ENCODE data around the gene PHF10.

DNA sequence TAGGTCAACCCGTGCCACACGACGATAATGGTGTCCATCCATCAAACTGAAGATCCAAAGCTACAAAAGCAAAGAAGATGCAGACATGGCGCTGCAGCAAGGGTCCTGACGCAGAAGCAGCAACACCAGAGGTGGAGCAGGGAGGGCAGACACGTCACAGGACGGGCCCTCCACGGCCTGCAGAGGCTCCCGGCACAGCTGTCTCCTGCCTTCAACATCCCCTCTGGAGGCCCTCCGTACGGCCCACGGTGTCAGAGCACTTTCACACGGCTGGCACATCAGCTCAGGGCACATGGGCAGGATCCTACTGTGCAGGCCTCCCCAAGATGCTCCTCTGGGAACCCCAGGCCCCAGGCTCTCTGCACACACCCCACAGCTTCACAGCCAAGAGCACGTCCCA is 60.1 kb downstream of the PHF10 start:
- TF ChIP-seq CTCF (IDR thresholded peaks at IDR 0.05) (no peak), EZH2 (IDR thresholded peaks at IDR 0.05; ENCODE audit: borderline replicate concordance, insufficient read depth, low read depth, low read length, poor library complexity, severe bottlenecking) (no peak)
